Measurements from ENCODE around the gene IP6K2.

The IP6K2 gene

GRCh38 chr3:48693826-48694225 is 23.2 kb downstream of the IP6K2 start:
- no peaks in the 10 kb centered on the region for H3K27me3 ChIP-seq (ENCODE audit: control insufficient read depth, low read length)
- H3K4me3 ChIP-seq (ENCODE audit: low read length) = no peak overlapping the region
- H3K79me2 ChIP-seq (ENCODE audit: control insufficient read depth, low read length) = peaks cover 38% of the 10 kb centered on the region
- H4K20me1 ChIP-seq (ENCODE audit: control insufficient read depth, insufficient read depth, low read depth, low read length) = peaks cover 7% of the 10 kb centered on the region; the same call in 1 of the 2 replicates
- no peak overlapping the region for H3K4me2 ChIP-seq (ENCODE audit: low read length)
- TF ChIP-seq CTCF (IDR thresholded peaks at IDR 0.05; ENCODE audit: low read depth, low read length, poor library complexity, severe bottlenecking) (no peak), EZH2phosphoT487 (IDR thresholded peaks at IDR 0.05; ENCODE audit: borderline replicate concordance, low read length) (no peak)
- no peaks in the 10 kb centered on the region for H3K9me2 ChIP-seq (replicated peaks; ENCODE audit: control insufficient read depth, low read length)
- H3K4me1 ChIP-seq (ENCODE audit: control insufficient read depth, low read length) = no peaks in the 10 kb centered on the region
- no peaks in the 10 kb centered on the region for H3K9me3 ChIP-seq (ENCODE audit: control insufficient read depth, insufficient read depth, low read length)
- H3K36me3 ChIP-seq (ENCODE audit: control insufficient read depth, low read length) = peaks cover 75% of the 10 kb centered on the region
- H3K27ac ChIP-seq (ENCODE audit: low read depth, low read length) = no peak overlapping the region
- H3F3A ChIP-seq (ENCODE audit: control insufficient read depth, insufficient read depth) = peaks cover 2% of the 10 kb centered on the region; the same call in 1 of the 2 replicates

GRCh38 chr3:48692551-48692950 is 24.5 kb downstream of the IP6K2 start:
- Histone ChIP-seq H3K4me3 (ENCODE audit: low read length) (no peak overlapping the region), H3K27me3 (ENCODE audit: control insufficient read depth, low read length) (no peaks in the 10 kb centered on the region), H3K9me2 (replicated peaks; ENCODE audit: control insufficient read depth, low read length) (no peaks in the 10 kb centered on the region), H3F3A (ENCODE audit: control insufficient read depth, insufficient read depth) (peaks cover 4% of the 10 kb centered on the region; the same call in 1 of the 2 replicates), H4K20me1 (ENCODE audit: control insufficient read depth, insufficient read depth, low read depth, low read length) (peaks cover 7% of the 10 kb centered on the region; the same call in 1 of the 2 replicates), H3K4me2 (ENCODE audit: low read length) (no peak overlapping the region), H3K36me3 (ENCODE audit: control insufficient read depth, low read length) (peaks cover 78% of the 10 kb centered on the region), H3K27ac (ENCODE audit: low read depth, low read length) (no peak overlapping the region), H3K9me3 (ENCODE audit: control insufficient read depth, insufficient read depth, low read length) (no peaks in the 10 kb centered on the region), H3K79me2 (ENCODE audit: control insufficient read depth, low read length) (peaks cover 25% of the 10 kb centered on the region), H3K4me1 (ENCODE audit: control insufficient read depth, low read length) (peaks cover 8% of the 10 kb centered on the region)
- TF ChIP-seq CTCF (IDR thresholded peaks at IDR 0.05; ENCODE audit: low read depth, low read length, poor library complexity, severe bottlenecking) = no peak
- TF ChIP-seq EZH2phosphoT487 (IDR thresholded peaks at IDR 0.05; ENCODE audit: borderline replicate concordance, low read length) = no peak

GRCh38 chr3:48690846-48691458 is 26.1 kb downstream of the IP6K2 start:
- no peaks in the 10 kb centered on the region for H3K27me3 ChIP-seq (ENCODE audit: control insufficient read depth, low read length)
- H3K9me3 ChIP-seq (ENCODE audit: control insufficient read depth, insufficient read depth, low read length) = no peaks in the 10 kb centered on the region
- H3K4me2 ChIP-seq (ENCODE audit: low read length) = no peak overlapping the region
- no peak overlapping the region for H3K4me3 ChIP-seq (ENCODE audit: low read length)
- H4K20me1 ChIP-seq (ENCODE audit: control insufficient read depth, insufficient read depth, low read depth, low read length) = no peaks in the 10 kb centered on the region
- no peaks in the 10 kb centered on the region for H3K9me2 ChIP-seq (replicated peaks; ENCODE audit: control insufficient read depth, low read length)
- H3K79me2 ChIP-seq (ENCODE audit: control insufficient read depth, low read length) = peaks cover 11% of the 10 kb centered on the region; the same call in 1 of the 2 replicates
- TF ChIP-seq EZH2phosphoT487 (IDR thresholded peaks at IDR 0.05; ENCODE audit: borderline replicate concordance, low read length) (no peak), CTCF (IDR thresholded peaks at IDR 0.05; ENCODE audit: low read depth, low read length, poor library complexity, severe bottlenecking) (no peak)
- peaks cover 11% of the 10 kb centered on the region for H3F3A ChIP-seq (ENCODE audit: control insufficient read depth, insufficient read depth)
- peaks cover 24% of the 10 kb centered on the region for H3K4me1 ChIP-seq (ENCODE audit: control insufficient read depth, low read length)
- no peak overlapping the region for H3K27ac ChIP-seq (ENCODE audit: low read depth, low read length)
- H3K36me3 ChIP-seq (ENCODE audit: control insufficient read depth, low read length) = peaks cover 77% of the 10 kb centered on the region
